ENCODE data around the gene GID4. TPM values are rescaled to one million over a fixed set of nuclear protein-coding genes. Genes with fewer than 3 reads are reported as not detected.

GID4 gene
- total RNA-seq, 2 experiments from 2014 or later = 9.4 to 10.6 TPM

DNA sequence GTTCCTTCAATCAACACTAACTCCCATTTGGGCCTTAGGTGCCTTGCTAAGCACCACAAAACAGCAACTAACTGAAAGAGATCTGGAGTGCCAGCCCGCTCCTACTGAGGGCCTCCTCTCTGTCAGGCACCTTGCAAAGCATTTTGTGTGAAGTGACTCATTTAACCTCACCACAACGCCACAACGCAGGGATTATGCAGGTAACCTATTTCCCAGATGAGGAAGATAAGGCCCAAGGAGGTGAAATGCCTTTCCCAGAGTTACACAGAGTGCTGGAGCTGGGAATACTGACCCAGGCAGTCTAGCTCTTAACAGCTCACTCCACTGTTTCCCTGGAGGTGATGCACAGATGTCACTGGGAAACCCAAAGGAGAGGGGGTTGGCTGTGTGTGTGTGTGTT is 33.7 kb upstream of the GID4 start:
- no peak for DNase-seq
- no peak for ATAC-seq (ENCODE audit: low read depth)
- Mint-ChIP-seq H3K27ac (no peak overlapping the region), H3K9me3 (no peaks in the 10 kb centered on the region), H3K36me3 (no peaks in the 10 kb centered on the region), H3K4me3 (no peak overlapping the region), H3K27me3 (no peaks in the 10 kb centered on the region), H3K4me1 (peaks cover 6% of the 10 kb centered on the region)
- POLR2A ChIA-PET = no interaction called here

DNA sequence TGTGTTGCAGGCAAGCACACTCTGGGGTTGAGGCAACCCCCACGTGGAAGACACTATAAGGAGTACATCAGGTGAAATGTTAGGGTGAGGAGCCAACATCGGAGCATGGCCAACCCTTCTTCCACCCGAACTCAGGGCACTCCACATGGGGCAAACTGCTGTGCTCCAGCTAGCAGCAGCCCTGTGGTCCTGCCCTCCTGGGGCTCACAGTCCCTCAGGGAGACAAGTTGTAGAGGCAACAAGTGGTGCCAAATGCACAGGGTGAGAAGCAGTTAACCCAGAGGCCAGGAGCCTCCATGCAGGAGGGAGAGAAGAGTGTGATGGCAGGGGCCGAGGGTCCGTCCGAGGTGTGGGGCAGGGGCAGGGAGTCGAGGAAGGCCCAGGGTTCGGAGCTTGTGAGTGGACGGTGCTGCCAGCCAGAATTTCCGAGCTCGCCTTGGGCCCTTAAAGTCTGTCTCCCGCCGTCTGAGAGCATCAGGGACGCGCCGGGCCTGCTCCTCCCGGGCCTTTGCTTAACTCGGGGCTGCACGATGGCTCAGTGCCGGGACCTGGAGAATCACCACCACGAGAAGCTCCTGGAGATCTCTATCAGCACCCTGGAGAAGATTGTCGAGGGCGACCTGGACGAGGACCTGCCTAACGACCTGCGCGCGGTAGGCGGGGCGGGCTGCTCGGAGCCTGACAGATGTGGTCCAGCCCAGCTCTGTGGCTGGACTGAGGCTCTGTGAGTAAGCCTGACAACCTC is 32.5 kb upstream of the GID4 start:
- no peak overlapping the region for H3K4me3 Mint-ChIP-seq
- no peaks in the 10 kb centered on the region for H3K36me3 Mint-ChIP-seq
- no peaks in the 10 kb centered on the region for H3K27me3 Mint-ChIP-seq
- POLR2A ChIA-PET = no interaction called here
- DNase-seq (no peak), ATAC-seq (ENCODE audit: low read depth) (no peak)
- peaks cover 6% of the 10 kb centered on the region for H3K4me1 Mint-ChIP-seq
- H3K27ac Mint-ChIP-seq = peak overlapping the region; percentile 26
- no peaks in the 10 kb centered on the region for H3K9me3 Mint-ChIP-seq

DNA sequence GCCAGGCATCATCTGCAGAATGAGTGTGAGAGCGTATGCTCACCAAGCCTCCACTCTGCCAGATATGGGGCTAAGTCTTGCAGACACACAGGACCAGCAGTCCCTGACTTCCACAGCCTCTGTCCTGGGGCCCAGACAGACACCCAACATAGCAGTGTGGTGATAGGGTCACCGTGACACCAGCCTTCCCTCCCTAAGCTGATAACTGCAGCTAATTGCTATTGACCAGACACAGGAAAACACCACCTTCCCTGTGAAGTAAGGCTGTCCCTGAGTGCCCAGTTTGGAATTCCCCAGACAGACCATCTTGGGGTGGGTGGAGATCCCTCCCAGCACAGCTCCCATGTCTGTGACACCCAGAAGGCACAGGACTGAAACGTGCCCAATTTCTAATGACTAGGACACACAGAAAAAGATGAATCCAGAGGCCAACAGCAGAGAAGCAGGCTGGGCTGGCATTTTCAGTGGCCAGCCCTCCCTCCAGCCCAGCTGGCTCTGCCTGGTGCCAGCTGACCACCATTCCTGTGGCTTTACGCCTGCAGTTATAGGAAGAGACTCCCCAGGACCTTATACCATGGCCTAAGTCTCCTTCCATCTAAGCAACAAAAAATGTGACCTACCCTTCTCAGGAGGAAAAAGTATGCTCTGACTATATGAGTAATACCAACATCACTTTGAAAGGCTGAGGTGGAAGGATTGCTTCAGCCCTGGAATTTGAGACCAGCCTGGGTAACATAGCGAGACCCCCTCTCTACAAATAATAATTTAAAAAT is 30.5 kb upstream of the GID4 start:
- Mint-ChIP-seq H3K4me1 (peaks cover 6% of the 10 kb centered on the region), H3K27ac (no peak overlapping the region), H3K9me3 (no peaks in the 10 kb centered on the region), H3K36me3 (no peaks in the 10 kb centered on the region), H3K4me3 (no peak overlapping the region), H3K27me3 (no peaks in the 10 kb centered on the region)
- no peak for DNase-seq
- POLR2A ChIA-PET = no interaction called here
- ATAC-seq (ENCODE audit: low read depth) = no peak

DNA sequence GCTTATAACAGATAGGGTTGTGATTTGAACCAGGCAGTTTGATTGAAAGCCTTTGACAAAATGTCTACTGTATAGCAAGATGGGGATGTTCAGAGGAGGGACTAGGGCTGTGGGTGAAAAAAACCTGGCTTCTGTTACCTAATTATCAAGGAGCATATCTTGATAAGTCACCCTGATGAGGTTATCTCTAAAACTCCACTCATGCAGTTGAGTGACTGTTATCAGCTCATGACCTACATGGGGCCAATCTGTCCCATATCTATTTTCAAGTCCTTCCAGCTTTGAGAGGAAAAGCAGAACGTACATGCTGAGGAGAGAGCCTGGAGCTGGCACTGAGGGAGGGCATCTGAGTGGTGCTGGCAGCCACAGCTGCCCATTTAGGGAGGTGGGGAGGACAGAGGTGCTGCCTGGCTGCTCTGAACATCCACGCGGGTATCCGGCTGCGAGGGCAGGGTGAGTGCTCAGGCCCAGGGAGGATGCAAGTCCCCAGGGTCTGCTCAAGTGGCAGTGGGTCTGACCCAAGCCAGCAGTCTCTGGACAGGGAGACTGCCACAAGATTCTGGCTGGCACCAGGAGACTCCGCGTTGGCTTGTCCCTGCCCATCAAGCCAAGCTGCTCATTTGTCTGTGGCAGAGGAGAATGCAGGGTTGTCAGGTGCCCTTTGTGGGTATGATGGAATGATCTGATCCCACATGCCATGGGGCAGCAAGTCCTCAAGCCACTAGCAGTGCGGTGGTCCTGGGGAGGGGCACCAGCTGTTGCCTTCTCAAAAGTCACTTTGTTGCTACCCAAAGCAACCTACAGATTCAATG is 29.4 kb upstream of the GID4 start:
- POLR2A ChIA-PET = no interaction called here
- Mint-ChIP-seq H3K27ac (no peak overlapping the region), H3K36me3 (no peaks in the 10 kb centered on the region), H3K4me1 (peaks cover 6% of the 10 kb centered on the region), H3K4me3 (no peak overlapping the region), H3K9me3 (no peaks in the 10 kb centered on the region), H3K27me3 (no peaks in the 10 kb centered on the region)
- DNase-seq (no peak), ATAC-seq (ENCODE audit: low read depth) (no peak)

DNA sequence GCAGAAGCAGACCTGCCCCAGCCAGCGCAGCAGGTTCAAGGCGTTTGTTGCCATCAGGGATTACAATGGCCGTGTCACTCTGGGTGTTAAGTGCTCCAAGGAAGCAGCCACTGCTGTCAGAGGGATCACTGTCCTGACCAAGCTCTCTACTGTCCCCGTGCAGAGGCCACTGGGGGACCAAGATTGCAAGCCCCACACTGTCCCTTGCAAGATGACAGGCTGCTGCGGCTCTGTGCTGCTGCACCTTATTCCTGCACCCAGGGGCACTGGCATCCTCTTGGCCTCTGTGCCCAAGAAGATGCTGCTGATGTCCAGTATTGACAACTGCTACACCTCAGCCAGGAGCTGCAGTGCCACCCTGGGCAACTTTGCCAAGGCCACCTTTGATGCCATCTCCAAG is 27.9 kb upstream of the GID4 start:
- DNase-seq = no peak
- Mint-ChIP-seq H3K4me3 (no peak overlapping the region), H3K36me3 (no peaks in the 10 kb centered on the region), H3K9me3 (no peaks in the 10 kb centered on the region), H3K27ac (no peak overlapping the region), H3K4me1 (no peaks in the 10 kb centered on the region), H3K27me3 (no peaks in the 10 kb centered on the region)
- no peak for ATAC-seq (ENCODE audit: low read depth)
- POLR2A ChIA-PET = no interaction called here

DNA sequence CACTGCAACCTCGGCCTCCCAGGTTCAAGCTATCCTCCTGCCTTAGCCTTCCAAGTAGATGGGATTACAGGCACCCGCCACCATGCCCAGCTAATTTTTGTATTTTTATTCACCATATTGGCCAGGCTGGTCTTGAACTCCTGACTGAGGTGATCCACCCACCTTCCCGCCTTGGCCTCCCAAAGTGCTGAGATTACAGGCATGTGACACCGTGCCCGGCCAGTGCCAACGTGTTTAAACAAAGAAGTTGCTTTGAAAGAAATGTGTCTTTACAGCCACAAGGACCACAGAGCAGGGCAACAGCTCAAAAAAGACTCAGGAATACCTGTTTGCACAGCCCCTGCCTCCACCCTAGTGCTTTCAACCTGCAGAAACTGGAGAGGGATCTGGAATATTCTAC is 25.2 kb upstream of the GID4 start:
- Mint-ChIP-seq H3K36me3 (peaks cover 1% of the 10 kb centered on the region), H3K9me3 (no peaks in the 10 kb centered on the region), H3K27me3 (no peaks in the 10 kb centered on the region), H3K4me3 (no peak overlapping the region), H3K4me1 (no peaks in the 10 kb centered on the region), H3K27ac (no peak overlapping the region)
- POLR2A ChIA-PET = no interaction called here
- ATAC-seq (ENCODE audit: low read depth) = no peak
- no peak for DNase-seq

DNA sequence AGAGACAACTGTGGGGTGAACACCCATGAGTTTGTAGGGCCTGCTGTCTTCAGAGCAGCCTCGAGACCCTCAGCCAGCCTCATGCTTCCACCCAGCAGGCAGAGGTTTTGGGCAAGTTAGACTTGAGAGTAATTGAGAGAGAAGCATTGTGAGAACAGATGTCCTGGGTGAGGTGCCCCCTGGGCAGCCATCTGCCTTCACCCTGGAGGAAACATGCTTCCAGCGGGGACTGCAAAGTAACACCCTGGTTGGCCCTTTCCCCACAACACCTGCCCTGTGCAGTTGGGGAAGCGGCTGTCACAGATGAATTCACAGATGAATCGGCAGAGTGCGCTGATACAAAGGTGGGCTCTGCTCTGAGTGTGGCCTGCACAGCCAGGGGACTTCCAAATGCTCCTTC is 23.6 kb upstream of the GID4 start:
- no peak overlapping the region for H3K27ac Mint-ChIP-seq
- ATAC-seq (ENCODE audit: low read depth) (no peak), DNase-seq (no peak)
- H3K4me3 Mint-ChIP-seq = no peak overlapping the region
- no peaks in the 10 kb centered on the region for H3K27me3 Mint-ChIP-seq
- H3K9me3 Mint-ChIP-seq = no peaks in the 10 kb centered on the region
- POLR2A ChIA-PET = no interaction called here
- peaks cover 1% of the 10 kb centered on the region for H3K36me3 Mint-ChIP-seq
- no peaks in the 10 kb centered on the region for H3K4me1 Mint-ChIP-seq

DNA sequence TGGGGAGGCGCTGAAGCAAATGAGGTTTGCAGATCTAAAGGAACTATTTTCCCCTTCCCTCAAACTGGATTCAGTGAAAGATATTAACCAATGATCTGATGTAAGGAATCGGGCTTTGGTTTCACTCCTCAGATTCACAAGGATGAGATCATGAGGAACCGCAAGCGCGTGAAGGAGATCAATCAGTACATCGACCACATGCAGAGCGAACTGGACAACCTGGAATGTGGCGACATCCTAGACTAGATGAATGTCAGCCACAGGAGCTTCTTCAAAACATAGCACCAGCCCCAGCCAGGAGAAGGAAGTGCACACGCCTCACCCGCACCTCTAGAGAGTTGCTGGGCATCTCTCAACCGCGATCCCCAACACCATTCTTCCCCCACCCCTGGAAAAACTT is 22.8 kb upstream of the GID4 start:
- DNase-seq = no peak
- no peaks in the 10 kb centered on the region for H3K4me1 Mint-ChIP-seq
- no peaks in the 10 kb centered on the region for H3K27me3 Mint-ChIP-seq
- POLR2A ChIA-PET = no interaction called here
- H3K4me3 Mint-ChIP-seq = no peak overlapping the region
- H3K9me3 Mint-ChIP-seq = no peaks in the 10 kb centered on the region
- peaks cover 1% of the 10 kb centered on the region for H3K36me3 Mint-ChIP-seq
- ATAC-seq (ENCODE audit: low read depth) = no peak
- H3K27ac Mint-ChIP-seq = no peak overlapping the region

DNA sequence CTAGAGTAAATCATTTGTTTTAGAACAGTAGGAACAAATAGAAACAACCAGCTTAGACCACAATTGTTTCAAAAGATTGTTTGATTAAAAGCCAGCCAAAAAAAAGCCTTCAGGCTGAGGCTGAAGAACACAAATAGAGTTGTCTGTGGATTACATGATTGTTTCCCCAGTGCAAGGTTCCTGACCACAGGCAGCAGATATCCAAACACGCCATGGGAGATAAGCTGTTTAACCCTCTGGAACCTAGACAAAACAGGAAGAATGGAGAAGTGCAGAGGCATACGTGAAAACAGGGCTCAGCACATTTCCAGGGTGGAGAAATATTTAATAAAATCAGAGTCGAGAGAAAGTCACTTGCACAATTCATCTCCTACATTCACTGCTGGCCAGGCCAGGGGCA is 21.2 kb upstream of the GID4 start:
- Mint-ChIP-seq H3K36me3 (peaks cover 1% of the 10 kb centered on the region), H3K4me1 (no peaks in the 10 kb centered on the region), H3K4me3 (no peak overlapping the region), H3K9me3 (no peaks in the 10 kb centered on the region), H3K27me3 (no peaks in the 10 kb centered on the region), H3K27ac (no peak overlapping the region)
- ATAC-seq (ENCODE audit: low read depth) (no peak), DNase-seq (no peak)
- POLR2A ChIA-PET = no interaction called here

DNA sequence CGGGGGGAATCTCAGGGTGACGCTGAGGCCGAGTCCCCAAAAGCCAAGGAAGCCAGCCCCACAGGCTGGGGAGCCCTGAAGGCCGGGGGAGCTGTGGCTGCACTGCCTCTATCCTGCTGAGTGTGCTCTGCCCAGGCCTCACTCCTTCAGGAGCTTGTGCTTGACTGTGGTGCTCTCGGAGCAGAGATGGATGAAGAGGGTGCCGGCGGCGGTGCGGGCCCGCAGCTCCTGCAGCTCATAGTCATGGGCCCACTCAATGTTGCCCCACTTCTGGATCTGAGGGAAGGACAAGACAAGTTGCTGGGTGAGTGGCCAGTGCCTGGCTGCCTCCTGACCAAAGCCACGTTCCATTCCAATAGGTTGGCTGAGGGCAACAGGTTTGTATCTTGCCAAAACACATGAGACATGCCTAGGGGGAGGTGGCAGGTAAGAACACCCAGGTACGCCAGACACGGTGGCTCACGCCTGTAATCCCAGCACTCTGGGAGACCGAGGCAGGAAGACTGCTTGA is 20.7 kb upstream of the GID4 start:
- no peaks in the 10 kb centered on the region for H3K9me3 Mint-ChIP-seq
- POLR2A ChIA-PET = no interaction called here
- H3K27me3 Mint-ChIP-seq = no peaks in the 10 kb centered on the region
- no peak overlapping the region for H3K27ac Mint-ChIP-seq
- no peaks in the 10 kb centered on the region for H3K4me1 Mint-ChIP-seq
- ATAC-seq (ENCODE audit: low read depth) = no peak
- peaks cover 1% of the 10 kb centered on the region for H3K36me3 Mint-ChIP-seq
- H3K4me3 Mint-ChIP-seq = no peak overlapping the region
- no peak for DNase-seq

DNA sequence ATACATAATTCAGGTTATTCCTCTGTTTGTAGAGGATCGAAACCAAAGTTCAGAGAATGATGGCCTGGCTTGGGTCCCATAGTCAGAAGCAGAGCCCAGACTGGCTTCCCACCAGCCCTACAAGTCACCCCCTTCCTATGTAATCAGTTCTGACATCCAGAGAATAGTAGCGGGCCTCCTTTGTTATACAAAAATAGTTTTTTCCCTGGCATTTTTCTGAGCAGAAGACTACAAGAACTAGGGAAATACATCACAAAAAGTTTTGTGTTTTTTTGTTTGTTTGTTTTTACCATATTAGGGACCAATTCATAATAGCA is 19.4 kb upstream of the GID4 start:
- H3K36me3 Mint-ChIP-seq = peaks cover 1% of the 10 kb centered on the region
- no peaks in the 10 kb centered on the region for H3K27me3 Mint-ChIP-seq
- no peaks in the 10 kb centered on the region for H3K9me3 Mint-ChIP-seq
- ATAC-seq (ENCODE audit: low read depth) (no peak), DNase-seq (no peak)
- no peak overlapping the region for H3K4me3 Mint-ChIP-seq
- POLR2A ChIA-PET = no interaction called here
- H3K4me1 Mint-ChIP-seq = no peaks in the 10 kb centered on the region
- no peak overlapping the region for H3K27ac Mint-ChIP-seq

DNA sequence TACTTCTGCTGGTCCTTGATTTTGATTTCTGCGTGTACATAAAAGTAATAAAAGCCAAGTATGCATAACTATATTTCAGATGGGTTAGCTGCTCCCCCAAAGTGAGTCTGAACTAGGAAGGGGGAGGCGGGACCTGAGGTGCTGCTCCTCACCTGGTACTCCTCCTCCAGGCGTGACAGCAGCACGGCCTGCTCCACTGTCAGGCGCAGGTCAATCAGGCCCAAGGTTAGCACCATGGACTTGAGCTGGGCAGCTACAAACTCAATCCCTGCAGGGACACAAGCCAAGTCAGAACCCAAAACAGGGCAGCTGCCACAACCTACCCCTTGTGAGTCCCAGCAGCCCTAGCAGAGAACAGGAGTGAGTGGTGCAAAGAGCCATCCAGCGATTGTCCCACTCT is 18.2 kb upstream of the GID4 start:
- ATAC-seq (ENCODE audit: low read depth) (no peak), DNase-seq (no peak)
- Mint-ChIP-seq H3K27ac (no peak overlapping the region), H3K9me3 (no peaks in the 10 kb centered on the region), H3K27me3 (no peaks in the 10 kb centered on the region), H3K4me3 (no peak overlapping the region), H3K36me3 (peaks cover 4% of the 10 kb centered on the region), H3K4me1 (peaks cover 4% of the 10 kb centered on the region)
- POLR2A ChIA-PET = no interaction called here

DNA sequence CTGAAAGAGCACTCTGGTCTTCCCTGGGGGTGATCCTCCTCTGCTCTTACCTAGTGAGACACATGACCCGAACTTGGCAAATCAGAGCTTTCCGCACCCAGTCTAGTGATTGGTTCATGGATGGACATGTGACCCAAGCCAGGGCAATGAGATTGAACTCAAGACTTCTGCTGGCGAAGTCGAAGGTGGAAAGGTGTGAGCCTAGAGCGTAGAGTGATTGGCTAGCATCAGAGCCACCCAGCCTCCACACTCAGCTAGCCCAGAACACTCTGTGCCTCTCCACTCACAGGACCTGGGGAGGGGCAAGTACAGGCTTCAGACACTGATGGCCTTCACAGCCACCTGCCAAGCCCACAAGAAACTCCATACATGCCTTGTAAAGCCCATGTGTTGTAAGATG is 17.8 kb upstream of the GID4 start:
- POLR2A ChIA-PET = no interaction called here
- H3K36me3 Mint-ChIP-seq = peaks cover 4% of the 10 kb centered on the region
- H3K27me3 Mint-ChIP-seq = no peaks in the 10 kb centered on the region
- no peak for DNase-seq
- H3K9me3 Mint-ChIP-seq = no peaks in the 10 kb centered on the region
- H3K4me1 Mint-ChIP-seq = peaks cover 8% of the 10 kb centered on the region
- no peak for ATAC-seq (ENCODE audit: low read depth)
- no peak overlapping the region for H3K27ac Mint-ChIP-seq
- H3K4me3 Mint-ChIP-seq = no peak overlapping the region
